ENCODE results near the gene TOR4A. TPM values are rescaled to one million over a fixed set of nuclear protein-coding genes. Genes with fewer than 3 reads are reported as not detected.

Gene TOR4A
- total and polyA plus RNA-seq, 2 experiments from 2014 or later = 4.1 to 29.6 TPM

GRCh38 chr9:137323531-137324331, 46.2 kb downstream of the TOR4A start:
- Histone ChIP-seq H3K9ac (no peak overlapping the region), H3K9me2 (ENCODE audit: insufficient read depth) (peaks cover 4% of the 10 kb centered on the region; the same call in 1 of the 2 replicates), H3K27ac (no peak overlapping the region), H3K4me3 (no peak overlapping the region), H4K20me1 (ENCODE audit: insufficient read depth) (no peaks in the 10 kb centered on the region), H2AFZ (no peak overlapping the region), H3K4me2 (ENCODE audit: unreplicated experiment) (no peak overlapping the region), H3F3A (ENCODE audit: insufficient read depth) (peaks cover 11% of the 10 kb centered on the region), H3K9me3 (ENCODE audit: low read depth) (no peaks in the 10 kb centered on the region), H3K36me3 (ENCODE audit: low read depth) (no peaks in the 10 kb centered on the region), H3K27me3 (replicated peaks; ENCODE audit: insufficient read depth) (no peaks in the 10 kb centered on the region), H3K4me1 (ENCODE audit: insufficient read depth) (no peaks in the 10 kb centered on the region), H3K79me2 (ENCODE audit: insufficient read depth) (no peaks in the 10 kb centered on the region)
- in situ Hi-C loops (cut with MboI) = no loop called here
- DNase-seq = no peak
- TF ChIP-seq EZH2phosphoT487 (IDR thresholded peaks at IDR 0.05; ENCODE audit: insufficient read depth, low read depth) (no peak), EZH2 (IDR thresholded peaks at IDR 0.05; ENCODE audit: insufficient read depth, poor library complexity, severe bottlenecking) (no peak)
- WGBS, 2 experiments (ENCODE audit: low coverage in 1 of 2, low lambda C conversion rate in 2 of 2, missing lambda C conversion rate in 2 of 2) = 82 to 88% methylated on average over 11 to 32 of the region's 37 CpGs

GRCh38 chr9:137325124-137325523, 47.6 kb downstream of the TOR4A start:
- Histone ChIP-seq H3K4me1 (ENCODE audit: insufficient read depth) (no peaks in the 10 kb centered on the region), H3K9me2 (ENCODE audit: insufficient read depth) (peaks cover 4% of the 10 kb centered on the region; the same call in 1 of the 2 replicates), H3F3A (ENCODE audit: insufficient read depth) (peaks cover 11% of the 10 kb centered on the region), H3K9ac (no peak overlapping the region), H2AFZ (no peak overlapping the region), H3K36me3 (ENCODE audit: low read depth) (no peaks in the 10 kb centered on the region), H3K9me3 (ENCODE audit: low read depth) (no peaks in the 10 kb centered on the region), H3K27me3 (replicated peaks; ENCODE audit: insufficient read depth) (no peaks in the 10 kb centered on the region), H3K4me2 (ENCODE audit: unreplicated experiment) (no peak overlapping the region), H4K20me1 (ENCODE audit: insufficient read depth) (no peaks in the 10 kb centered on the region), H3K79me2 (ENCODE audit: insufficient read depth) (no peaks in the 10 kb centered on the region), H3K4me3 (no peak overlapping the region), H3K27ac (no peak overlapping the region)
- TF ChIP-seq EZH2 (IDR thresholded peaks at IDR 0.05; ENCODE audit: insufficient read depth, poor library complexity, severe bottlenecking) = no peak
- no peak for TF ChIP-seq EZH2phosphoT487 (IDR thresholded peaks at IDR 0.05; ENCODE audit: insufficient read depth, low read depth)
- in situ Hi-C loops (cut with MboI) = no loop called here
- 75 to 82% methylated on average over 10 of the region's 10 CpGs for WGBS, 2 experiments (ENCODE audit: low coverage in 1 of 2, low lambda C conversion rate in 2 of 2, missing lambda C conversion rate in 2 of 2)
- DNase-seq = no peak

DNA sequence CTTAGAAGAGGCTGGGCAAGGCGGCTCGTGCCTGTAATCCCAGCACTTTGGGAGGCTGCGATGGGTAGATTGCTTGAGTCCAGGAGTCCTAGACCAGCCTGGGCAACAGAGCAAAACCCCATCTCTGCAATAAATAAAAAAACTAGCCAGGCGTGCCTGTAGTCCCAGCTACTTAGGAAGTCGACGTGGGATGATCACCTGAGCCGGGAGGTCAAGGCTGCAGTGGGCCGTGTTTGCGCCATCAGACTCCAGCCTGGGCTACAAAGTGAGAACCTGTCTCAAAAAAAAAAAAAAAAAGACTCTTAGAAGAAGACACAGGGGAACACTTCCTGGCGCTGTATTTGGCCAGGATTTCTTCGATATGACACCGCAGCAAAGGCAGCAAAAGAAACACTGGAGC, 48.3 kb downstream of the TOR4A start:
- no peaks in the 10 kb centered on the region for H3K27me3 ChIP-seq (replicated peaks; ENCODE audit: insufficient read depth)
- no peak overlapping the region for H3K4me2 ChIP-seq (ENCODE audit: unreplicated experiment)
- H3K9me3 ChIP-seq (ENCODE audit: low read depth) = no peaks in the 10 kb centered on the region
- in situ Hi-C loops (cut with MboI) = no loop called here
- H3F3A ChIP-seq (ENCODE audit: insufficient read depth) = peaks cover 11% of the 10 kb centered on the region
- WGBS, 2 experiments (ENCODE audit: low coverage in 1 of 2, low lambda C conversion rate in 2 of 2, missing lambda C conversion rate in 2 of 2) = 76 to 78% methylated on average over 12 of the region's 12 CpGs
- H3K4me3 ChIP-seq = no peak overlapping the region
- DNase-seq = no peak
- no peaks in the 10 kb centered on the region for H3K4me1 ChIP-seq (ENCODE audit: insufficient read depth)
- H3K27ac ChIP-seq = no peak overlapping the region
- peaks cover 4% of the 10 kb centered on the region; the same call in 1 of the 2 replicates for H3K9me2 ChIP-seq (ENCODE audit: insufficient read depth)
- TF ChIP-seq EZH2 (IDR thresholded peaks at IDR 0.05; ENCODE audit: insufficient read depth, poor library complexity, severe bottlenecking) = no peak
- TF ChIP-seq EZH2phosphoT487 (IDR thresholded peaks at IDR 0.05; ENCODE audit: insufficient read depth, low read depth) = no peak
- H4K20me1 ChIP-seq (ENCODE audit: insufficient read depth) = no peaks in the 10 kb centered on the region
- H3K9ac ChIP-seq = no peak overlapping the region
- H2AFZ ChIP-seq = no peak overlapping the region
- no peaks in the 10 kb centered on the region for H3K36me3 ChIP-seq (ENCODE audit: low read depth)
- no peaks in the 10 kb centered on the region for H3K79me2 ChIP-seq (ENCODE audit: insufficient read depth)

DNA sequence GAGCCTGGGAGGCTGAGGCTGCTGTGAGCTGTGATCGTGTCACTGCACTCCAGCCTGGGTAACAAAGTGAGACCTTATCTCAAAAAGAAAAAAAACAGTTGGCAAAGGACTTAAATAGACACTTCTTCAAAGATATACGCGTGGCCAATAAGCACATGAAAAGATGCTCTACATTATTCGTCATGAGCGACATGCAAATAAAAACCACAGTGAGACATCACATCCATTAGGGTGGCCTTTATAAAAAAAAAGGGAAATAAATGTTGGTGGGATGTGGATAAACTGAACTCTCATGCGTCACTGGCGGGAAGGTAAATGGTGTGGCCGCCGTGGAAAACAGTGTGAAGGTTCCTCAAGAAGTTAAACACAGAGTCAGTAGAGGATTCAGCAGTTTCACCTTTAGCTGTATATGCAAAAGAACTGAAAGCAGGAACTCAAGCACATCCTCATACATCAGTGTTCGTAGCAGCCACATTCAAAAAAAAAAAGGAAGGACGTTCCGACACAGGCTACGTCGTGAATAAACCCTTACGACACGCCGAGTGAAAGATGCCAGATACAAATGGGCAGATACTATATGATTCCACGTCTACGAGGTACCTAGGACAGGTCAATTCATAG, 49.0 kb downstream of the TOR4A start:
- DNase-seq = no peak
- in situ Hi-C loops (cut with MboI) = no loop called here

More for the DNA sequence above, 49.0 kb downstream of the TOR4A start:
- Histone ChIP-seq H3K79me2 (ENCODE audit: insufficient read depth) (no peaks in the 10 kb centered on the region), H3K36me3 (ENCODE audit: low read depth) (no peaks in the 10 kb centered on the region), H3F3A (ENCODE audit: insufficient read depth) (peaks cover 11% of the 10 kb centered on the region), H3K9me3 (ENCODE audit: low read depth) (no peaks in the 10 kb centered on the region), H3K4me1 (ENCODE audit: insufficient read depth) (no peaks in the 10 kb centered on the region), H3K9ac (no peak overlapping the region), H3K4me3 (no peak overlapping the region), H3K9me2 (ENCODE audit: insufficient read depth) (peaks cover 4% of the 10 kb centered on the region; the same call in 1 of the 2 replicates), H3K4me2 (ENCODE audit: unreplicated experiment) (no peak overlapping the region), H3K27ac (no peak overlapping the region), H4K20me1 (ENCODE audit: insufficient read depth) (no peaks in the 10 kb centered on the region), H2AFZ (no peak overlapping the region), H3K27me3 (replicated peaks; ENCODE audit: insufficient read depth) (no peaks in the 10 kb centered on the region)
- 88 to 90% methylated on average over 19 of the region's 19 CpGs for WGBS, 2 experiments (ENCODE audit: low coverage in 1 of 2, low lambda C conversion rate in 2 of 2, missing lambda C conversion rate in 2 of 2)
- TF ChIP-seq EZH2 (IDR thresholded peaks at IDR 0.05; ENCODE audit: insufficient read depth, poor library complexity, severe bottlenecking) (no peak), EZH2phosphoT487 (IDR thresholded peaks at IDR 0.05; ENCODE audit: insufficient read depth, low read depth) (no peak)
